HL-60 (cell line): Measurements from ENCODE around the gene CEP68.

Experiments used
- DNase-seq, 2 experiments: peaks; one replicate each; pipeline ENCODE4 v3.0.0-alpha.2; 2010 to 2020; ENCODE audit warnings: low read depth in 1 of 2, low spot score in 1 of 2
- H3K27ac ChIP-seq: fragments of 250-450 bp; sonication (Bioruptor Pico); replicated peaks from 2 replicates; pipeline ENCODE4 v1.5.1; 2020; ENCODE audit warnings: mild to moderate bottlenecking, moderate library complexity
- H3K27me3 ChIP-seq: fragments of 250-450 bp; sonication (Bioruptor Pico); 2 replicates; pipeline ENCODE4 v1.5.1; 2021; ENCODE audit warnings: mild to moderate bottlenecking, moderate library complexity; ENCODE audit not compliant: insufficient read depth, poor library complexity, severe bottlenecking
- H3K4me3 ChIP-seq: replicated peaks from 2 replicates; pipeline ENCODE4 v1.5.1; 2011; ENCODE audit warnings: mild to moderate bottlenecking, control low read depth, low read length; ENCODE audit not compliant: insufficient read depth
- CTCF ChIP-seq: IDR thresholded peaks from one replicate; pipeline ENCODE4 v1.5.1; 2011; ENCODE audit warnings: low read length, control low read depth, inconsistent platforms; ENCODE audit not compliant: insufficient read depth
- GABPA ChIP-seq: IDR thresholded peaks from 2 replicates; pipeline ENCODE4 v1.6.1; 2012; ENCODE audit warnings: low read depth
- POLR2AphosphoS5 ChIP-seq: IDR thresholded peaks from 2 replicates; pipeline ENCODE4 v1.6.1; 2012; ENCODE audit warnings: low read depth
- REST ChIP-seq: IDR thresholded peaks from 2 replicates; pipeline ENCODE4 v1.6.1; 2012; ENCODE audit warnings: low read depth; ENCODE audit not compliant: insufficient replicate concordance
- SPI1 ChIP-seq: IDR thresholded peaks from 2 replicates; pipeline ENCODE4 v1.6.1; 2012; ENCODE audit warnings: low read depth, mild to moderate bottlenecking, borderline replicate concordance

Gene CEP68

GRCh38 chr2:65103013-65103715 lies 46.9 kb downstream of the CEP68 start:
- no peak for DNase-seq
- TF ChIP-seq CTCF (no peak), GABPA (no peak), REST (no peak)
- Histone ChIP-seq H3K27ac (no peak overlapping the region), H3K27me3 (no peaks in the 10 kb centered on the region), H3K4me3 (no peak overlapping the region)

GRCh38 chr2:65107530-65107929 lies 51.3 kb downstream of the CEP68 start:
- Histone ChIP-seq H3K4me3 (no peak overlapping the region), H3K27ac (no peak overlapping the region)

GRCh38 chr2:65108780-65109179 lies 52.6 kb downstream of the CEP68 start:
- H3K27me3 ChIP-seq: no peaks in the 10 kb centered on the region
- no peak overlapping the region for H3K4me3 ChIP-seq
- DNase-seq: no peak
- no peak overlapping the region for H3K27ac ChIP-seq
- no peak for TF ChIP-seq GABPA
- TF ChIP-seq SPI1: no peak
- TF ChIP-seq POLR2AphosphoS5: no peak
- no peak for TF ChIP-seq REST
- no peak for TF ChIP-seq CTCF

More at GRCh38 chr2:65107530-65107929, 51.3 kb downstream of the CEP68 start:
- no peak for TF ChIP-seq POLR2AphosphoS5
- no peak for TF ChIP-seq CTCF
- TF ChIP-seq GABPA: no peak
- TF ChIP-seq SPI1: no peak
- TF ChIP-seq REST: no peak
- no peaks in the 10 kb centered on the region for H3K27me3 ChIP-seq
- no peak for DNase-seq
